H1 (cell line): ENCODE data around the gene MACF1. TPM values are rescaled to one million over a fixed set of nuclear protein-coding genes. Genes with fewer than 3 reads are reported as not detected.

ENCODE experiments used
- CTCF ChIA-PET: fragments of 300-600 bp; sonication (Branson Sonifier 250); formaldehyde crosslinking; loops from one replicate; lab custom pipeline; 2021; ENCODE audit not compliant: partially characterized antibody; lab: Charles Lee
- POLR2A ChIA-PET: fragments of 300-600 bp; sonication (Branson Sonifier 250); formaldehyde crosslinking; loops from one replicate; lab custom pipeline; 2021; ENCODE audit warnings: inconsistent platforms; ENCODE audit not compliant: partially characterized antibody; lab: Charles Lee
- DNase-seq, 2 experiments: peaks; one replicate each; pipeline versions ENCODE4 v3.0.0 to v3.0.0-alpha.2; 2010 to 2022; ENCODE audit warnings: low spot score in 2 of 2, low read depth in 1 of 2, mixed read lengths in 1 of 2
- FAIRE-seq: peaks from 2 replicates; lab custom pipeline; 2011; peaks lifted over from hg19 to GRCh38; lab: Jason Lieb, UNC
- H2AFZ ChIP-seq: 2 replicates; pipeline ENCODE4 v1.8.1; 2012; ENCODE audit warnings: low read length, inconsistent platforms
- H2AK5ac ChIP-seq: 2 replicates; pipeline ENCODE4 v1.6.1; 2013; ENCODE audit warnings: low read depth, low read length
- H2BK120ac ChIP-seq: replicated peaks from 2 replicates; pipeline ENCODE3; 2013; ENCODE audit warnings: low read depth, low read length, inconsistent platforms
- H2BK12ac ChIP-seq: 2 replicates; pipeline ENCODE4 v1.6.1; 2013; ENCODE audit warnings: low read depth, low read length
- H2BK15ac ChIP-seq: 2 replicates; pipeline ENCODE4 v1.6.1; 2013; ENCODE audit warnings: low read length
- H2BK20ac ChIP-seq: 2 replicates; pipeline ENCODE4 v1.6.1; 2013; ENCODE audit warnings: low read length
- H2BK5ac ChIP-seq: 2 replicates; pipeline ENCODE4 v1.6.1; 2013; ENCODE audit warnings: low read depth, low read length
- H3K14ac ChIP-seq: 2 replicates; pipeline ENCODE4 v1.6.1; 2013; ENCODE audit warnings: inconsistent platforms; ENCODE audit not compliant: insufficient read length
- H3K18ac ChIP-seq: 2 replicates; pipeline ENCODE4 v1.6.1; 2013; ENCODE audit warnings: low read length; ENCODE audit errors: extremely low read depth
- H3K23ac ChIP-seq: 2 replicates; pipeline ENCODE4 v1.6.1; 2013; ENCODE audit warnings: inconsistent platforms; ENCODE audit not compliant: insufficient read length
- H3K23me2 ChIP-seq: 2 replicates; pipeline ENCODE4 v1.6.1; 2013; ENCODE audit warnings: low read depth, low read length
- H3K27ac ChIP-seq: 2 replicates; pipeline ENCODE4 v1.6.1; 2011; ENCODE audit warnings: low read depth, low read length, inconsistent platforms
- H3K27me3 ChIP-seq, 4 experiments: replicated peaks in 1 of 4; 1 replicate in 1 of 4; 2 replicates in 3 of 4; pipeline versions ENCODE4 v1.6.1 to v1.8.1; 2011 to 2013; ENCODE audit warnings: low read length in 3 of 4, mild to moderate bottlenecking in 3 of 4, inconsistent platforms in 2 of 4, mixed read lengths in 2 of 4, moderate library complexity in 1 of 4; ENCODE audit not compliant: control insufficient read depth in 3 of 4, insufficient read depth in 3 of 4; ENCODE audit errors: extremely low read depth in 1 of 4
- H3K36me3 ChIP-seq, 4 experiments: 2 replicates each; pipeline versions ENCODE4 v1.6.1 to v1.8.1; 2011 to 2013; ENCODE audit warnings: mild to moderate bottlenecking in 4 of 4, low read length in 3 of 4, moderate library complexity in 2 of 4, control low read depth in 1 of 4, inconsistent platforms in 1 of 4; ENCODE audit not compliant: insufficient read depth in 4 of 4, control insufficient read depth in 2 of 4
- H3K4ac ChIP-seq: replicated peaks from 2 replicates; pipeline ENCODE3; 2013; ENCODE audit warnings: low read length, low read depth, mixed read lengths, inconsistent platforms; ENCODE audit not compliant: insufficient read length
- H3K4me1 ChIP-seq, 4 experiments: replicated peaks in 1 of 4; 1 replicate in 1 of 4; 2 replicates in 3 of 4; pipeline versions ENCODE4 v1.6.1 to v1.8.1; 2011 to 2013; ENCODE audit warnings: low read length in 3 of 4, inconsistent platforms in 2 of 4, mixed read lengths in 1 of 4; ENCODE audit not compliant: insufficient read depth in 4 of 4, control insufficient read depth in 3 of 4
- H3K4me2 ChIP-seq, 2 experiments: 2 replicates each; pipeline versions ENCODE4 v1.6.1 to v1.8.1; 2011 to 2013; ENCODE audit warnings: low read depth in 2 of 2, low read length in 2 of 2, control low read depth in 1 of 2, inconsistent platforms in 1 of 2, mild to moderate bottlenecking in 1 of 2; ENCODE audit not compliant: insufficient read depth in 1 of 2
- H3K4me3 ChIP-seq, 4 experiments: fragments of 200-600, 300-600 bp in 1 of 4; sonication (generic), shearing (Covaris generic), sonication (Bioruptor Twin) in 1 of 4; 2 replicates each; pipeline versions ENCODE4 v1.5.1 to v1.8.1; 2011 to 2016; ENCODE audit warnings: low read length in 4 of 4, low read depth in 3 of 4, control low read depth in 2 of 4, inconsistent platforms in 2 of 4, mild to moderate bottlenecking in 2 of 4, mixed read lengths in 1 of 4, moderate library complexity in 1 of 4; ENCODE audit not compliant: insufficient read depth in 2 of 4; ENCODE audit errors: extremely low read depth in 1 of 4
- H3K56ac ChIP-seq: replicated peaks from 2 replicates; pipeline ENCODE3; 2013; ENCODE audit warnings: low read depth, mild to moderate bottlenecking, mixed read lengths, low read length, inconsistent platforms; ENCODE audit not compliant: insufficient read length
- H3K79me1 ChIP-seq: 2 replicates; pipeline ENCODE4 v1.6.1; 2013; ENCODE audit warnings: low read depth, low read length, control low read depth
- H3K79me2 ChIP-seq, 2 experiments: 2 replicates each; pipeline versions ENCODE4 v1.6.1 to v1.8.1; 2012 to 2013; ENCODE audit warnings: low read length in 2 of 2, mild to moderate bottlenecking in 2 of 2, inconsistent platforms in 1 of 2; ENCODE audit not compliant: insufficient read depth in 2 of 2, control insufficient read depth in 1 of 2
- H3K9ac ChIP-seq, 4 experiments: replicated peaks in 1 of 4; 1 replicate in 1 of 4; 2 replicates in 3 of 4; pipeline versions ENCODE4 v1.6.1 to v1.8.1; 2011 to 2013; ENCODE audit warnings: low read depth in 3 of 4, low read length in 3 of 4, control low read depth in 2 of 4, mild to moderate bottlenecking in 2 of 4, moderate library complexity in 2 of 4, inconsistent platforms in 1 of 4; ENCODE audit errors: extremely low read depth in 1 of 4
- H3K9me3 ChIP-seq, 2 experiments: 2 replicates each; pipeline versions ENCODE4 v1.6.1 to v1.8.1; 2012 to 2013; ENCODE audit warnings: mild to moderate bottlenecking in 2 of 2, moderate library complexity in 2 of 2, control low read depth in 1 of 2, inconsistent platforms in 1 of 2, low read depth in 1 of 2, low read length in 1 of 2, mixed read lengths in 1 of 2; ENCODE audit not compliant: insufficient read depth in 2 of 2
- H4K20me1 ChIP-seq, 2 experiments: replicated peaks in 1 of 2; 2 replicates each; pipeline versions ENCODE3 to v1.8.1; 2011 to 2013; ENCODE audit warnings: inconsistent platforms in 2 of 2, low read length in 2 of 2, mild to moderate bottlenecking in 1 of 2; ENCODE audit not compliant: insufficient read depth in 2 of 2, control insufficient read depth in 1 of 2
- H4K5ac ChIP-seq: 2 replicates; pipeline ENCODE4 v1.6.1; 2013; ENCODE audit warnings: low read length, low read depth, mixed read lengths, inconsistent platforms; ENCODE audit not compliant: insufficient read length
- H4K8ac ChIP-seq: 2 replicates; pipeline ENCODE4 v1.8.0; 2013; ENCODE audit warnings: mild to moderate bottlenecking, moderate library complexity, low read length, inconsistent platforms; ENCODE audit not compliant: insufficient read depth; ENCODE audit errors: extremely low read depth
- H4K91ac ChIP-seq: replicated peaks from 2 replicates; pipeline ENCODE3; 2013; ENCODE audit warnings: low read length, mixed read lengths, inconsistent platforms; ENCODE audit not compliant: insufficient read length
- HDAC2 ChIP-seq, 2 experiments: fragments of 300-600 bp in 1 of 2; sonication (generic) in 1 of 2; IDR thresholded peaks; 2 replicates each; pipeline ENCODE4 v1.6.1; 2011 to 2012; ENCODE audit warnings: low read depth in 2 of 2, low read length in 2 of 2, mild to moderate bottlenecking in 2 of 2, moderate library complexity in 2 of 2, borderline replicate concordance in 1 of 2, inconsistent platforms in 1 of 2
- KDM1A ChIP-seq: fragments of 200-600, 300-600 bp; sonication (generic); IDR thresholded peaks from 2 replicates; pipeline ENCODE4 v1.7.1; 2016; ENCODE audit warnings: mild to moderate bottlenecking, low read length, borderline replicate concordance
- WGBS, 2 experiments: shearing (Covaris generic) in 1 of 2; methylation state at CpG; one replicate each; pipeline versions ENCODE4 v1.1.6 to v1.1.7; 2013 to 2015; ENCODE audit warnings: low lambda C conversion rate in 2 of 2, mixed read lengths in 2 of 2, inconsistent platforms in 1 of 2, low coverage in 1 of 2, missing lambda C conversion rate in 1 of 2; ENCODE audit not compliant: insufficient replicate concordance in 2 of 2, insufficient coverage in 1 of 2, insufficient read length in 1 of 2; ENCODE audit errors: extremely low coverage in 1 of 2, missing lambda C conversion rate in 1 of 2; 5-methylcytosine and 5-hydroxymethylcytosine counted together
- polyA plus RNA-seq, 7 experiments: library from polyadenylated mRNA; depleted of rRNA in 3 of 7; stranded (reverse) in 5 of 7; unstranded in 2 of 7; fragments of >200 nt in 5 of 7; fragments of 200-250 nt in 2 of 7; gene quantifications; 1 replicate in 5 of 7; 2 replicates in 1 of 7; 4 replicates in 1 of 7; pipeline versions ENCODE4 v1.2.1 to v1.2.3, GENCODE V29; 2011 to 2013; ENCODE audit warnings: missing spikeins in 2 of 7, mixed read lengths in 2 of 7
- total RNA-seq: library from RNA; stranded (reverse); fragmentation: NEBNext Ultra II Directional; extraction: Animal tissue kit (Norgen Biotek cat#: 25700); gene quantifications from 2 replicates; pipeline ENCODE4 v1.2.1, GENCODE V29; 2021

The MACF1 gene
- total and polyA plus RNA-seq, 2 of the 8 experiments (the other 6 are each of a cell fraction or from before 2014, with no cell fraction given), result 59.8 to 285 TPM

GRCh38 chr1:39210649-39211048, 6.2 kb downstream of the MACF1 start:
- Histone ChIP-seq H3K9ac (no peak overlapping the region), H3K9me3 (no peaks in the 10 kb centered on the region), H3K4ac (no peak overlapping the region), H2BK20ac (no peak overlapping the region), H4K20me1 (peaks cover 3 to 7% of the 10 kb centered on the region in 2 experiments), H4K8ac (no peak overlapping the region), H3K18ac (no peak overlapping the region), H3K4me2 (no peak overlapping the region), H4K91ac (no peak overlapping the region), H4K5ac (no peak overlapping the region), H2BK5ac (no peak overlapping the region), H3K27me3 (no peaks in the 10 kb centered on the region), H2BK12ac (no peak overlapping the region), H2AK5ac (no peak overlapping the region), H2BK15ac (no peak overlapping the region), H2AFZ (no peak overlapping the region), H3K4me1 (peaks cover 10 to 23% (median 13%) of the 10 kb centered on the region in 4 experiments), H3K79me1 (peaks cover 23% of the 10 kb centered on the region), H2BK120ac (no peak overlapping the region), H3K23ac (no peak overlapping the region), H3K56ac (no peak overlapping the region), H3K36me3 (no peaks in the 10 kb centered on the region; a peak in 1 of 8 replicates), H3K4me3 (no peak overlapping the region), H3K79me2 (peaks cover 0 to 76% of the 10 kb centered on the region in 2 experiments; a peak in 3 of 4 replicates), H3K14ac (no peak overlapping the region), H3K27ac (no peak overlapping the region), H3K23me2 (no peaks in the 10 kb centered on the region)
- peak; percentile 31; the same call in 1 of the 2 replicates for TF ChIP-seq KDM1A
- no peak for TF ChIP-seq HDAC2 (IDR thresholded peaks at IDR 0.05; ENCODE audit: borderline replicate concordance in 1 of 2, low read depth in 2 of 2, low read length in 2 of 2)
- POLR2A ChIA-PET, result interaction anchor here (0.6 kb wide), 2 partner anchors 10 to 56 kb away, joined by 3 read pairs; no protein-coding TSS in a partner anchor
- FAIRE-seq (no peak), DNase-seq (peak in 1 of 2 experiments; percentile 11)
- 93% methylated on average over 1 of the region's 3 CpGs; no CpG with 5 or more reads in 1 of the 2 experiments for whole genome bisulfite sequencing, 2 experiments
- CTCF ChIA-PET, result interaction anchor here (0.7 to 5.4 kb wide), 9 partner anchors 9 to 48 kb away, joined by 3 to 29 read pairs (median 4); no protein-coding TSS in a partner anchor
